Measurements from ENCODE around the gene MINDY4. TPM values are rescaled to one million over a fixed set of nuclear protein-coding genes. Genes with fewer than 3 reads are reported as not detected.

MINDY4 gene
- total and polyA plus RNA-seq, 10 of the 15 experiments (the other 5 are each of a cell fraction or from before 2014, with no cell fraction given) = 0.10 to 0.90 (median 0.40) TPM

- Histone ChIP-seq H3K36me3 (ENCODE audit: control insufficient read depth in 2 of 2, insufficient read depth in 2 of 2, low read length in 1 of 2) (no peaks in the 10 kb centered on the region), H3K79me2 (ENCODE audit: control insufficient read depth, insufficient read depth, low read length) (no peaks in the 10 kb centered on the region), H3K4me1 (ENCODE audit: control insufficient read depth, insufficient read depth, low read length) (no peaks in the 10 kb centered on the region), H4K20me1 (ENCODE audit: control insufficient read depth, insufficient read depth) (no peaks in the 10 kb centered on the region), H2AFZ (ENCODE audit: control insufficient read depth, low read depth, low read length) (no peak overlapping the region), H3K27ac (ENCODE audit: control insufficient read depth, insufficient read depth) (no peak overlapping the region), H3K4me3 (no peak overlapping the region), H3K9me3 (replicated peaks; ENCODE audit: control insufficient read depth, insufficient read depth, low read length) (no peaks in the 10 kb centered on the region), H3K9ac (ENCODE audit: control insufficient read depth, insufficient read depth, low read length) (no peak overlapping the region), H3K4me2 (ENCODE audit: control insufficient read depth, insufficient read depth) (no peak overlapping the region), H3K27me3 (replicated peaks in 1 of 2; ENCODE audit: control insufficient read depth in 2 of 2, insufficient read depth in 2 of 2, low read length in 1 of 2) (no peaks in the 10 kb centered on the region)
- CTCF ChIA-PET = no interaction called here
- BruUV-seq (replicated peaks) = no TSS peak
- SMC1A ChIA-PET (ENCODE audit: uncharacterized antibody, unreplicated experiment) = no interaction called here
- intact Hi-C loops (cut with micrococcal nuclease; ENCODE audit: unreplicated experiment) = no loop called here
- 78% methylated on average over 6 of the region's 6 CpGs for WGBS (ENCODE audit: insufficient coverage, insufficient replicate concordance, low lambda C conversion rate, missing lambda C conversion rate)
- no peak for ATAC-seq
- POLR2A ChIA-PET = no interaction called here
- TF ChIP-seq WRNIP1 (IDR thresholded peaks at IDR 0.05; ENCODE audit: borderline replicate concordance, low read depth, low read length) (no peak), MYB (IDR thresholded peaks at IDR 0.05; ENCODE audit: borderline replicate concordance, low read depth, low read length) (no peak), HDAC2 (IDR thresholded peaks at IDR 0.05) (no peak), MTA3 (IDR thresholded peaks at IDR 0.05; ENCODE audit: borderline replicate concordance, low read length) (no peak), CREM (IDR thresholded peaks at IDR 0.05; ENCODE audit: low read depth) (no peak), USF2 (IDR thresholded peaks at IDR 0.05; ENCODE audit: borderline replicate concordance, low read depth, low read length) (no peak), TBL1XR1 (IDR thresholded peaks at IDR 0.05; ENCODE audit: low read depth, low read length) (no peak), EED (IDR thresholded peaks at IDR 0.05; ENCODE audit: low read depth) (no peak), CHD1 (IDR thresholded peaks at IDR 0.05; ENCODE audit: low read depth, low read length) (no peak), ATF3 (IDR thresholded peaks at IDR 0.05; ENCODE audit: borderline replicate concordance, extremely low read depth, low read depth, low read length) (no peak), CBX5 (IDR thresholded peaks at IDR 0.05; ENCODE audit: low read depth) (no peak), CREB1 (IDR thresholded peaks at IDR 0.05; ENCODE audit: low read depth) (no peak), TARDBP (IDR thresholded peaks at IDR 0.05; ENCODE audit: borderline replicate concordance) (no peak), ELK1 (IDR thresholded peaks at IDR 0.05; ENCODE audit: low read depth, low read length) (no peak)
- RAD21 ChIA-PET (ENCODE audit: unreplicated experiment) = no interaction called here
- in situ Hi-C loops (cut with MboI) = no loop called here
- no peak for FAIRE-seq
- no peak for DNase-seq (ENCODE audit: low read depth, low spot score)
Measured at GRCh38 chr7:30846378-30846777, 75.2 kb downstream of the MINDY4 start.
